Choroid plexus epithelial cell (primary cell): Measurements from ENCODE around the gene KRT40.
A peak's percentile ranks its signal among the peaks of the same experiment; 100 is the strongest.
"Not testable (repeated sequence)": the region's sequence is repeated elsewhere in the genome, so short reads cannot be mapped to it uniquely, and the experiment has no call there.

Experiments used
- DNase-seq: peaks from one replicate; pipeline ENCODE4 v3.0.0-alpha.2; 2010; ENCODE audit warnings: low read depth
- H3K4me3 ChIP-seq: 2 replicates; pipeline ENCODE4 v1.5.1; 2011; ENCODE audit warnings: low read depth, mild to moderate bottlenecking, control low read depth, low read length, moderate library complexity
- CTCF ChIP-seq: conservative IDR thresholded peaks from 2 replicates; pipeline ENCODE4 v1.5.1; 2011; ENCODE audit warnings: low read depth, mild to moderate bottlenecking, control low read depth, inconsistent platforms, low read length, moderate library complexity

The KRT40 gene

DNA sequence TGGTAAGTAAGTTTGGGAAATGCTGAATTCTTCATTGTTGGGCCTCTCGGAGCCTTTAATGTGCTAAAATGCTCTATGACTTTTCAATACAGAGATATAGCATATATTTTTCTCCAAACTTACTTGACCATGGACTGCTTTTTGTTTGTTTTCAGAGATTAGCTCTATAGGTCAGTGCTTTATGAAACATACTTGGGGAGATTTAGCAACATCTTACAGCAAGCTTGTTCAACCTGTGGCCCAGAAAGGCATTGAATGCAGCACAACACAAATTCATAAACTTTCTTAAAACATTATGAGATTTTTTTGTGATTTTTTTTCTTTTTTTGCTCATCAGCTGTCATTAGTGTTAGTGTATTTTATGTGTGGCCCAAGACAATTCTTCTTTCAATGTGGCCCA lies 25.8 kb upstream of the KRT40 start:
- TF ChIP-seq CTCF, result no peak
- no peak for DNase-seq
- H3K4me3 ChIP-seq, result no peak overlapping the region

DNA sequence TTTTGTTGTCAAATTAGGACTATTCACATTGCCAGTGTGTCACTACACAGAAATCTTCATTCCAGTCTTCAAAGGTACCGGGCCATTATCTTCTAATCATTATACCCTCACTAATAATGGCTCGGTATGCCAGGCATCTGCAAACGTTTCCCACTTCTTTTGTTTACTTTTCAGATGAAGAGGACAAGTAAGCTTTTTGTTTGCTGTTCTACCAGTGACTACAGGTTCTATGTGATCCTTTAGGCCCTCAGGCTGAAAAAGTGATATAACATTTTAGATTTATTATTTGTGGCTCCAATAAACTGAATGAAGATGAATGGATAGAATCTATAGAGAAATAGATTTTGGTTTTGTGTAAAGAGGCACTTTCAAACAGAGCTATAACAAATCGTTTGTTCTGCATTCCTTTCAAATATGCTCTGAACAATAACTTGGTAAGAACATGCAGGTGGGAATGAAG lies 25.2 kb upstream of the KRT40 start:
- no peak overlapping the region for H3K4me3 ChIP-seq
- TF ChIP-seq CTCF, result no peak
- no peak for DNase-seq

DNA sequence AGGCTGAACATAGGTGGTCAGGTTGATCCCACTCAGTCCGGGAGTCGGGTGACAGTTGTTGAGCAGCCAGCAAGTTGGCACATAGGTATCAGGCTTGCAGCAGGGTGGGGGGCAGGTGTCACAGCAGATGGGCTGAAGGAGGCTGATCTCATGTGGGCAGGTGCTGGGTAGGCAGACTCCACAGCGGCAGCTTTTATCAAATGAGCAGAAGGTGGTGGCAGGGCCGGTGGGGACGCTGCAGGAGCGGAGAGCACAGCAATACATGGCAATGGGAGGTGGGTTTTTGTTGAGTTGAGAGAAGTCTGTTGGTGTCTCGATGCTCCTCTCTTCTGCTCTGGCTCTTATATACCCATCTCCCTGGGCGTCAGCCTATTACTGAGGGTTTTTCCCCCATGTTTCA lies 24.7 kb upstream of the KRT40 start, which contains the start of gene KRTAP3-1:
KRTAP3-1 (minus strand) TSS at position 318 of the 400 bp plus-strand sequence; CDS start at position 264, 54 bp downstream.
- no peak within 1 kb of the TSS for H3K4me3 ChIP-seq
- DNase-seq, result no peak
- no peak for TF ChIP-seq CTCF

DNA sequence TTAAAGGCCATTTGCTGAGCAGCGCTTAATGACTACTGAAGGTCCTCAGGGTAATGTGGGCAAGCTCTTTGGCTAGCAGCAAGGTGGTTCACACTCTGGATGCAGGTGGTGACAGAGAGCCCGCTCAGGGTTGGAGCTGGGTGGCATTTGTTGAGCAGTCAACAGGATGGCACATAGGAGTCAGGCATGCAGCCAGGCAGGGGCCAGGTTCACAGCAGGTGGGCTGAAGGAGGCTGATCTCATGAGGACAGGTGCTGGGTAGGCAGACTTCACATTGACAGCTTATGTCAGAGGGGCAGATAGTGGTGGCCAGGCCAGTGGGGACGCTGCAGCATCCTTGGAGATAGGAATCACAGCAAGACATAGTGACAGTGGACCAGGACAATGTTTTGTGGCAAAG lies 20.3 kb upstream of the KRT40 start:
- no peak for TF ChIP-seq CTCF

DNA sequence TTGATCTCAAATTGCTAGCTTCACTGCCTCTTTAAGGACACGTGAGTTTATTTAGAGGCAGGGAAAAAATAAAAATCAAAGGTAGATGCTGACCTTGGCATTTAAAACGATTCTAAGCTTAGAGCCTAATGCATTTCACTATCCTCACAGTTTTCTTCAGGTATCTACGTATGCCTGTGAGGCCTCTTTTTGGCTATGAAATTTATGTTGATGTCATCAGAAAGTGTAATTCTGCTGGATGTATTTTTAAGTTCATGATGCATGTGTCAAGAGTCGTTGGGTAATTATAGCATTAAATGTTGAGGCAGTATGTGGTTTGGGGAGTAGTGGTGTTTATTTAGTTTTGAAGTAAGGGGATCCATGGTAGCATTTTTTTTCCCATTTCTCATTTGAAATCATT lies 19.8 kb upstream of the KRT40 start:
- no peak overlapping the region for H3K4me3 ChIP-seq
- DNase-seq, result no peak
- no peak for TF ChIP-seq CTCF

More for the DNA sequence above, 20.3 kb upstream of the KRT40 start:
- H3K4me3 ChIP-seq, result no peak overlapping the region
- no peak for DNase-seq

GRCh38 chr17:41002814-41003213 lies 18.7 kb upstream of the KRT40 start:
- H3K4me3 ChIP-seq, result no peak overlapping the region
- peak; percentile 28 for DNase-seq
- no peak for TF ChIP-seq CTCF

GRCh38 chr17:41001795-41002194 lies 17.7 kb upstream of the KRT40 start:
- TF ChIP-seq CTCF, result no peak
- DNase-seq, result no peak
- H3K4me3 ChIP-seq, result no peak overlapping the region

GRCh38 chr17:40999563-40999962 lies 15.4 kb upstream of the KRT40 start, which contains the start of gene KRTAP3-2:
KRTAP3-2 (minus strand) TSS chr17:40999906; CDS start chr17:40999853, 53 bp downstream.
- H3K4me3 ChIP-seq, DNase-seq: not testable (repeated sequence)
